HG03575 (cell line): ENCODE results near the gene SNX1.
"Not testable (repeated sequence)": the region's sequence is repeated elsewhere in the genome, so short reads cannot be mapped to it uniquely, and the experiment has no call there.

Experiments used
- ATAC-seq: cut with Tn5 transposase; IDR thresholded peaks from one replicate; pipeline ENCODE4 v1.9.1; 2021; ENCODE audit not compliant: unreplicated experiment, insufficient number of reproducible peaks, low FRiP score; ENCODE audit errors: extremely low read depth

The SNX1 gene

DNA sequence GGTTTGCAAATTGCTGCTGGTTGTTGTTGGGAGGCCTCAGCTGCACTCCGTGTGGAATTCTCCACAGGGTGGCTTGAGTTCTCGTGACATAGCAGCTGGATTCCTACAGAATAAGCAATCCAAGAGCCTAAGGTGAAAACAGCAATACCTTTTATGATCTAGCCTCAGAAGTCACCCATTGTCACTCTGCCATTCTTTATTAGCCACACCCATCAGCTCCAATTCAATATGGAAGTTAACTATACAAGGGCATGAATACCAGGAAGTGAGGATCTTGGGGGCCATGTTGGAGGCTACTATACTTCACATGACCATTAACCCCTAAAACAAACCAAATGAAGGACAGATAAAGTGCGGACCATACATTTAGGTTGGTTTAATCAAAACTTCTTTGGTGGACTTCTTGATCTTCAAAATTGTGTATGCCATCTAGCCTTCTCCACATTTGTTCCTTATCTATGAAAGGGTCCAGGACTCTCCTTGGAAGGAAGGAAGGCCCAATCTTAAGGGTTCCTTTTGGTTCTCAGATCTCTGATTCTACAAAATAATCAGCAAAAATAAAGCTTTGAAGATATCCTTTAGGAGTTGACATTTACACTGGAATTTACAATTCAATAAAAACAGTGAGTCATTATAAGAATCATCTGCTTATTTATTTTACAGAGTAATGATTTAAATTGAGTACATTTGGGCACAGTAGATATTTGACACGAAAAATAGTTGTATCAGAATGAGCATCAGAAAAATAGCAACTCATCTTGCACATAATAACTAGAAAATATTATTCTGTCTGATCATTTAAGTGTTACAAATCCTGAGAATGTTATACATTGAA lies 23.6 kb upstream of the SNX1 start:
- ATAC-seq = no peak

DNA sequence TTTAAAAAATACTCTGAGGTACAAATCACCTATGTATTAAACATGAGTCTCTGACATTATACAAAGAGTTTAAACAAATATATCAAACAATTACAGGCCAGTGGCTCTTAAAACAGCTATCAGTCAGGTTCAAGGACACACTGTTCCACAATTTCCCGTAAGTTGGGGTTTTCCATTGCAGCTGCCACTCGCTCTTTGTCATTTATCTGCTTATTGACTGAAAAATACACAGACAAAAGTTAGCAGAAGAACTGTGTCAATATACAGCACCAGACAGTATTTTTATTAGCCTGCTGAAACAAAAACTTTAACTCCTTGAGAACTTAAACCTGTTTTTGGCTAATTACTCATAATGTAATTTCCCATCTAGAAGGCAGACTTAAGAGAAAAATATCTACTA lies 23.0 kb upstream of the SNX1 start:
- no peak for ATAC-seq

DNA sequence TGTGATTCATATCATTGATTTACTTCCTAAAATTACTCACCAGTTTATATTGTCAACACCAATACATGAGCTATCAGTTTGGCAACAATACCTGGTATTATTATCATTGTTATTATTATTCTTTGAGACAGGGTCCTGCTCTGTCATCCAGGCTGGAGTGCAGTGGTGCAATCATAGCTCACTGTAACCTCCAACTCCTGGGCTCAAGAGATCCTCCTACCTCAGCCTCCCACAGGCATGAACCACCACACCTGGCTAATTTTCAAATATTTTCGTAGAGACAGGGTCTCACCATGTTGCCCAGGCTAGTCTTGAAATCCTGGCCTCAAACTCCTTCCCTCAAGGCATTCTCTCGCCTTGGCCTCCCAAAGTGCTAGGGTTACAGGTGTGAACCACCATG lies 22.3 kb upstream of the SNX1 start:
- ATAC-seq = not testable (repeated sequence)

DNA sequence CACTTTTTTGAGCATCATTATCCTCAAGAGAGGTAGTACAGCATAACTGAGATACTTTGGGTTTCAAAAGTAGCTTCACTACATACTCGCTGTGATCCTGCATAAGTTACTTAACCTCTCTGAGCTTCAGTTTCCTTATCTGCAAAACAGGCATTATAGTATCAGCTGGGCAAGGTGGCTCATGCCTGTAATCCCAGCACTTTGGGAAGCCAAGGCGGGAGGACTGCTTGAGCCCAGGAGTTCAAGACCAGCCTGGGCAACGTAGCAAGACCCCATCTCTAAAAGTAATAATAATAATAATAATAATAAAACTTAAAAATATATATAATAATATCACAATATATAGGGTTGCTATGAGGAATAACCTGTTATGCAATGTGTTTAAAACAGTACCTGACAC lies 13.0 kb upstream of the SNX1 start:
- ATAC-seq = no peak

DNA sequence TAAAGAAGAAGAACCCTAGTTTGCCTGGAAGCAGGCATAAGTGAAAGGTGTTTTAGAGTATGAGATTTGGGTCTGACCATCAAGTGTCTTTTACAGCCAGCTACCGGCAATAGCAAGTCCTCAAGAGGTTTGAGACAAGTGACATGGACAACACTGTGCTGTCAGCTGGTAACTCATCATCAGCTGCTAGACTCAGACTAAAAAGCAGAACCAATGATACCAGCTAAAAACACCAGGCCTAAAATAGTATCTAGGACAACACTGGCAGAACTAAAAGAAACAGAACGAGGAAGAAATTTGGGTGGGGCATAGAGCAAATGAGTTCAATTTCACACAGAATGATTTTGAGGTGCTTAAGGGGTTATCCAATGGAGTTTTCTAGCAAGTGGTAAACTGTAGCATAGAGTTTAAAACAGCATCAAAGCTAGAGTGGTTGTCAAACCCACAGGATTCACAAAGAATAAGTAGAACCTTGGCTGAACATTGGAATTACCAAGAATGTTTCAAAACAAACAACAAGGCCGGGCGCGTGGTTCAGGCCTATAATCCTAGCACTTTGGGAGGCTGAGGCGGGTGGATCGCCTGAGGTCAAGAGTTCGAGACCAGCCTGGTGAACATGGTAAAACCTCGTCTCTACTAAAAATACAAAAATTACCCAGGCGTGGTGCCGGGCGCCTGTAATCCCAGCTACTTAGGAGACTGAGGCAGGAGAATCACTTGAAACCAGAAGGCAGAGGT lies 6.1 kb upstream of the SNX1 start:
- ATAC-seq = no peak

DNA sequence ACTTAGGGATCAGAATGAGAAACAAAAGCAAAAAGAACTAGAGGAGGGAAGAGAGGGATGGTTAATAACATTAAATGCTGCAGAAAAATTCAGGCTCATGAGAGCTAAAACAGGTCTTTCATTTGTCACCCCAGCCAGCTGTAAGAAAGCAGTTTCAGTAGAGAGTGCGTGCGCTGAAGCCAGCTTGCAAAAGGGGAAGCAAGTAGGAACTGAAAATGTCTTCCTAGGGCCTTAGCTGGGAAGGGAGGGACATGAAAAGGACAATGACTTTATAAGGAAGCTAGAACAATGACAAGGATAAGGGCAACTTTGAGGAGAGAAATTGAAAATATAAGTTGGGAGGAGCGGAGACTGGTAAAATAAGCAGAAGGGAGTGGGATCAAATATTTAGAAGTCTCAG lies 5.3 kb upstream of the SNX1 start:
- no peak for ATAC-seq

DNA sequence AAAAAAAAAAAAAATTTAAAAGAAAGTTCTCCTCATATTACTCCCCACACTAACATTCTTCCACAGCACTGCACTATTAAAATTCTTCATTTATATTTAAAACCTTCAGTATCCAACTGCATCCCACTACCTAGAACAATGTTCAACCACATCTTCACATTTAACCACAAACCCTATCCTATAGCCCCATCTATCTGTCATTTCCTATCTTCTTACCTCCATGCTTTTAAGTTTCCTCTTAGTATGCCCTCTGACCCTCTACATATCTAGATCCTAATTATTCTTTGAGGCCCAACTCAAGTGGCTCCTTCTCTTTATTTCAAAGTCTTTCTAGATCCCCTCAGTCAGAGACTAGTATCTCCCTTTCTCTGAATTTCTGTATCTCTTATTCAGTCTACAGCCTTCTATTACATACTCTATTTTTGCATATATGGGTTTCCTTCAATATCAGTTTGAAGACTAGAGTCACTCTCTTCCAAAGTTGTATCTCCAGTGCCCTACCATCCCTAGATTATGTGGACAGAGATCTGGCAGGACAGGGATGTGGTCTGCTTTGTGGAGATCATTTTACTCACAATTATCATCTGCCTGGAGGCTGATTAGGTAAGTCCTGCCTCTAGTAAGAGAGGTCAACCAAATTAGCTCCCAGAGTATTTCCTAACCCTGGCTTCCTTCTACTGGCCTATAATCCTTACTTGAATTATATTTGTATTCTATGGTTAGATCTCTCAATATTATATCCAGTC lies 3.5 kb upstream of the SNX1 start:
- ATAC-seq = no peak

DNA sequence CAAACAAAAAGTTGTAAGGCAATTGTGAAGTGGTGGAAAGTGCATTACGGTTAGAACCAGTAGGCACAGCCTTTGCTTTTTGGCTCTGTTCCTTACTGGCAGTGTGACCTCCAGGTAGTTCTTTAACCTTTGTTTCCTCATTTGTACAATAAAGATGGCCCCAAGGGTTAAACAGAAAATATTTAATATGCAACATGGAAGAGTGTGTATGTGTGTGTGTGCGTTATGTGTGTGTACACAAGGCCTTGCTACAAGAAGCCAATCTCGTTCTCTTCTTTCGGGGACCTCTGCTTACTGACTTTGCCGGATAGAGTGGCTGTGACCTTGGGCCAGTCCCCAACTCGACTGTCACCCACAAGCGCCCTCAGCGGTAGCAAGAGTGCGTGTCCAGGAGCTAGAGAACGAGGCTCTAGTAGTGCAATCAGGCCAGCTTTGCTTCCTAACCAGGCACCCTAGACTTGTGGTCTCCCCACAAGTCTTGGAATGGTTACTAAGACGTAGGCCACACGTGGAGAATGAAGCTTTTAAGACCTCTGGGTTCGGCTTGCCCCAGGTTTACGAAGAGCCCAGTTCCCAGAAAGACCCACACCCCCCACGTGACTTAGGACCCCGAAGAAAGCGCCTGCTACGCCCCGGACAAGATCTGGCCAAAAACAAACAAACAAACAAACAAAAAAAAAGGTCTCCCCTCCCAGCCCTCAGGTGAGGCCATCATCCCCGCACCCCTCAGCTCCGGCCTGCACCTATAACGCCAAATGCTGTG lies 2.7 kb upstream of the SNX1 start:
- no peak for ATAC-seq

DNA sequence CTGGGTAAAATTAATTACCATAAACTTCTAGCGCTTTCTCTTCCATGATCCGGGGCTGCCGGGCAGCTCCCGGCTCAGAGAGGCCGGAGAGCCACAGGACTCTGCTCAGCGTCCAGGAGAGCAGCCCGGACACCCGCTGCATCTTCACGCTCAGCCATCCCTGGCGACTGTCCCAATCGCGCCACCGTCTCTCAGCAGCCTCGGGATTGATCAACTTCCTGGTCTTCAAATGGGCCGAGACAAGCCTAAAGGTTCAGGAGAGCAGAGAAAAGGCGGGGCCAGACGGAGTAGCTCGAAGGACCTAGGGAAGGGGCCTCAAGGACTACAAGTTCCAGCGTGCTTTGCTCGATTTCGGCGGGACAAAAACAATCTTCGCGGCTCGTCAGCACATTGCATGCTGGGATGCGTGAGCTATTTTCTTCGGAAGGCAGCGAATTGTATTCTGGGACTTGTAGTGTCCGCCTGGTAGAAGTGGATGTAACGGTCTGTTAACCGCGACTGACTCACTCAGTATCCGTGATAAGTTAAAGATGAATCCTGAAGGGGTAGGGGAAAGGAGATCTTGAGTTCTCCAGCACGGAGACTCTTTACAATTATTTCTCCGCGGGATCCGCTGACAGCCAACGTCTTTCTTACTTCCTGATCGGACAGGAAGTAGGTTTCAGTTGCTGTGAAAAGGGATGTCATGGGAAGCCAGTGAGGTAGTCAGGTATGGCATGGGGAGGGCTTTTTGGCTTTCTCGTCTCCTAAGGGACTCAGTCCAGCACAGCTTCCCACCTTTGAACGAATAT lies 2.0 kb upstream of the SNX1 start, which contains the start of gene CIAO2A:
Gene CIAO2A, minus strand, starts transcription at position 212 of the 791 bp plus-strand sequence. Its CDS starts 70 bp downstream, at position 142.
- peak; percentile 53 for ATAC-seq

DNA sequence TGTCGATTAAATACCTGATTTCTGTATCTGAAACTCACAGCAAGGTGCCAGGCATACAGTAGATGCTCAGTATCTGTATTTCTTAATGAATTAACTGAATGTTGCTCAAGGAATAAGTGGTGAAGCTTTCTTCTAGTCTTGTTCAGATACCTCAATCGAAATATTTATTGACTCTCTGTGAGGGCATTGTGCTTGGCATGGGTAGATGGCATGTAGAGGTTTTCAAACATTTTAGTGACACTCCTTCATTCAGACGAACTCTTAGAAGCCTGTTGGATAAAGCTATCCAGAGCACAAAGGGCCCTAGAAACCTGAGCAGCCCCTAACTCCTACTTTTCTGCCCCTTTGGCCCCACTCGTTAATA lies 369 bp upstream of the SNX1 start:
- no peak for ATAC-seq

DNA sequence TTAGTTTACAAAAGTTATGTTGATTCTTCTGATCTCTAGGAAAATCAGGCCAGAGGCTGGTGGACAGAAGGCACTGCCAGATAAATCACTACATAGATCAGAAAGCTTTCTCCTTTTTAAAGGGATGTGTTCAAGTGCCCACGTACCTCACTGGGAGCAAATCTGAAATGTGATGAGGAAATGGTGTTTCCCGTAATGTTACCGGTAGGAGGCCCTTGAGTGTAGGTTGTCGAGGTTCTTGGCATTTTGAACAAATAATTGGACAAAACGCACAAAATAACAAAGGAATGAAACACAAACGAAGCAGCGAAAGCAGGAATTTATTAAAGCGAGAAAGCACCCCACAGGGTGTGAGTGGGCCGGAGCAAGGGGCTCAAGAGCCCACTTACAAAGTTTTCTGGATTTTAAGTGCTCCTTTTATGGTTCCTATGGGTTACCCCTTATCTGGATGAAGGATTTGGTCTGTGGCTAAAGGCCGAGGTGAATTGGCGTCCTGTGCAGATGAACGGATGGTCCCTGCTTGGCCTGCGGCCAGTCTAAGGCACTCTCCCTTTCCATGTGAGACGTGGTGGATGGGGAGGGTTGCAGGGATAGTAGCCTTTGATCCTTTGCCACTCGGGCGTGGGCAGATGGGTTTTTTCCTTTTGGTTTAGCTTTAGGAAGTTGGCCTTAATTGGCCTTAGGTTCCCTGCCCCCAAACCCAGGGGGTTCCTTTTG lies 1.0 kb downstream of the SNX1 start:
- ATAC-seq = no peak

DNA sequence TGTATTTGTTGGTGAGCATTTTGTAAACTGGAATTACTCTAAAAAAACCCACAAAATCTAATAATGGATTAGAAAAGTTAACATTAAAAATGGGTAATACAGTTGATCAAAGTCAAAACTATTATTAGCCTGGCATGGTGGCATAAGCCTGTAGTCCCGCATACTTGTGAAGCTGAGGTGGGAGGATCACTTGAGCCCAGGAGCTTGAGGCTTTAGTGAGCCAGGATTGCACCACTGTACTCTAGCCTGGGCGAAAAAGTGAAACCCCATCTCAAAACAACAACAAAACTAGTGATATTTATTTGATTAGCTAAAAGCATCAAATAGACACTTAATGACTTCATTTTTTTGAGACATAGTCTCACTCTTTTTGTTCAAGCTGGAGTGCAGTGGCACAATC lies 3.6 kb downstream of the SNX1 start:
- no peak for ATAC-seq

DNA sequence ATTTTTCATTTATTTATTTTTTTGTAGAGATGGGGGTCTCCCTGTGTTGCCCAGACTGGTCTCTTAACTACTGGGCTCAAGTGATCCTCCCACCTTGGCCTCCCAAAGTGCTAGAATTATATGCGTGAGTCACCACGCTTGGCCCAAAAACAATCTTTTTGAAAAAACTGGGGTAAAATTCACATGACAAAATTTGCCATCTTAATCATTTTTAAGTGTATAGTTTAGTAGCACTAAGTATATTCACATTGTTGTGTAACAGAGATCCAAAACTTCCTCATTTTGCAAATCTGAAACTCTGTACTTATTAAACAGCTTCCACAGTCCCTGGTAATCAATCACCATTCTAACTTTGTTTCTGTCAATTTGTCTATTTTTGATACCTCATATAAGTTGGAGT lies 5.2 kb downstream of the SNX1 start:
- no peak for ATAC-seq

DNA sequence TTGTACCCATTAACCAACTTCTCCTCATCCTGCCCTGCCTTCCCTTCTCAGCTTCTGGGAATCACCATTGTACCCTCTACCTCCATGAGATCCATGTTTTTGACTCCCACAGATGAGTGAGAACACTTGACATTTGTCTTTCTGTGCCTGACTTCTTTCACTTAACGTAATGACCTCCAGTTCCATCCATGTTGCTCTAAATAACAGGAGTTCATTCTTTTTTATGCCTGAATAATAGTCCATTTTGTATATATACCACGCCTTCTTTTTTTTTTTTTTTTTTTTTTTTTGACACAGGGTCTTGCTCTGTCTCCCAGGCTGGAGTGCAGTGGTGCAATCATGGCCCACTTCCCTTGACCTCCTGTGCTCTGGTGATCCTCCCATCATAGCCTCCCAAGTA lies 6.7 kb downstream of the SNX1 start:
- no peak for ATAC-seq

DNA sequence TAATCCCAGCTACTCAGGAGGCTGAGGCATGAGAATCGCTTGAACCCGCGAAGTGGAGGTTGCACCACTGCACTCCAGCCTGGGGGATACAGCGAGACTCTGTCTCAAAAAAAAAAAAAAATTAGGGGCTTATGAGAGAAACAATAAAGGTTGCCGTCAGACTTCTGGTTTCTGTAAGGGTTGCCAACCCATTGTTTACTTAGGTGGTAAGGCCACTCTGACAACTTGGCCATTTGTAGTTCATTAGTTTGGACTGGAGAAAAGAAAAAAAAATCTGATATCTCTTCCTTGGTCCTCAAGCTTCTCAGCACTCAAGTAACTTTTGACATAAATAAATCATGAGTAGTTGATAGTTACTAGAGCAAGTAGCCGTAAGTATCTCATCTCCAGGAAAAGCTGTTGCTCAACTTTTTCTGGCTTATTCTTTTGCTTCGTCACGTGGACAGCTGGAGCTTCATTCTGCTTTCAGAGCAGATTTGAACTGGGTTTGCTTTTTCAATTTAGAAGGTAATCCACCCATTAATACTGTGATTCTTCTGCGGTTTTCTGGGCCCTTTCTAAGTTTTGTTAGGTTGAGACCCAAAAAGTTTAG lies 9.4 kb downstream of the SNX1 start:
- ATAC-seq = no peak

DNA sequence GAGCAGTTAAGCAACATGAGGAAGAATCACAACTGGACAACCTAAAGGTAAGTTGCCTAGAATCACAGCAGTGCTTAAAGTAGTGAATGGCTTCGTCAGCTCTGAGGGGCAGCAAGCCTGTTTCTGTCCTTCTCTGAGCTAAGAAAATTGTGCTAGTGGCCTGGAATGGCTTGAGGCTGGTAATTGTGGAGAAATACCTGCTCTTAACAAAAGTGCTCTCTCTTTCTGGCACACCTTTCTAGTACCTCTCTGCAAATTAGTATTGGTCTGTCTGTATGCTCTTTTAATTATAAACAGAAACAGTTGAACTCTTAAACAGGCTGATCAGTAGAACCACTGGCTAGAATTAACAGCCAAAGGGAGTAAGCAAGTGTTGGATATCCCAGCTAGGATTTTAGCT lies 11.6 kb downstream of the SNX1 start:
- ATAC-seq = no peak

DNA sequence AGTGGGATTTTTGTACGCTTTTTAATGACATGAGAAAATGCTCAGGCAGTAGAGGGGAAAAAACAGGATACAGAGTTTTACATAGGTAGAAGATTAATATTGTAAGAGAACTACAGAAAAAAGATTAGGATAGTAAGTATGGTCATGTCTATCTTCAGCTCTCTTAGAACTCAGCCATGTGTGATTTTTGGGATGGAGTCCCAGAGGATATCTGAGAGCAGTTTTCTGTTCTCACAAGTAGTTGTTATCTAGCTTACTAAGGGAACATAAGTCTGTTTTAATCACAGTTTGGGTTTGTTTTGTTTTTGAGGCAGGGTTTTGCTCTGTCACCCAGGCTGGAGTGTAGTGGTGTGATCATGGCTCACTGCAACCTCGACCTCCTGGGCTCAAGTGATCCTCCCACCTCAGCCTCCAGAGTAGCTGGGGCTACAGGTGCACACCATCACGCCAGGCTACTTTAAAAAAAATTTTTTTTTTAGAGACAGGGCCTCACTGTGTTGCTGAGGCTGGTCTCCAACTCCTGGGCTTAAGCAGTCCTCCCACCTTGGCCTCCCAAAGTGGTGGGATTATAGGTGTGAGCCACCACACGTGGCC lies 14.4 kb downstream of the SNX1 start:
- not testable (repeated sequence) for ATAC-seq
